Measurements from ENCODE around the gene ZFYVE1.
A peak's percentile ranks its signal among the peaks of the same experiment; 100 is the strongest.
"Not testable (repeated sequence)": the region's sequence is repeated elsewhere in the genome, so short reads cannot be mapped to it uniquely, and the experiment has no call there.

ZFYVE1 gene

DNA sequence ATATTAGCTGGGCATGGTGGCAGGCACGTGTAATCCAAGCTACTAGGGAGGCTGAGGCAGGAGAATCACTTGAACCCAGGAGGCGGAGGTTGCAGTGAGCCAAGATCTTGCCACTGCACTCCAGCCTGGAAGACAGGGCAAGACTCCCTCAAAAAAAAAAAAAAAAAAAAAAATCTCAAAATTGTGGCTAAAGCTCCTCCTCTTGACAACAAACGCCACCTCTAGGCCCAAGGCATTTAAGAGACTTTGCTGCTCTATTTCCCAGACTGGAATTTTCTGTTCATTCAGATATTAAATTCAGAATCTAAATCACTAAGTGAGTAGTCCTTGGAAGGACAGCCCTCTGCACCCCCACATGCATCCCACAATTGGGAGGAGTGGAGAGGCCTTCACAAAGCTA is 1.4 kb downstream of the ZFYVE1 start:
- TF ChIP-seq, protein P1, sequence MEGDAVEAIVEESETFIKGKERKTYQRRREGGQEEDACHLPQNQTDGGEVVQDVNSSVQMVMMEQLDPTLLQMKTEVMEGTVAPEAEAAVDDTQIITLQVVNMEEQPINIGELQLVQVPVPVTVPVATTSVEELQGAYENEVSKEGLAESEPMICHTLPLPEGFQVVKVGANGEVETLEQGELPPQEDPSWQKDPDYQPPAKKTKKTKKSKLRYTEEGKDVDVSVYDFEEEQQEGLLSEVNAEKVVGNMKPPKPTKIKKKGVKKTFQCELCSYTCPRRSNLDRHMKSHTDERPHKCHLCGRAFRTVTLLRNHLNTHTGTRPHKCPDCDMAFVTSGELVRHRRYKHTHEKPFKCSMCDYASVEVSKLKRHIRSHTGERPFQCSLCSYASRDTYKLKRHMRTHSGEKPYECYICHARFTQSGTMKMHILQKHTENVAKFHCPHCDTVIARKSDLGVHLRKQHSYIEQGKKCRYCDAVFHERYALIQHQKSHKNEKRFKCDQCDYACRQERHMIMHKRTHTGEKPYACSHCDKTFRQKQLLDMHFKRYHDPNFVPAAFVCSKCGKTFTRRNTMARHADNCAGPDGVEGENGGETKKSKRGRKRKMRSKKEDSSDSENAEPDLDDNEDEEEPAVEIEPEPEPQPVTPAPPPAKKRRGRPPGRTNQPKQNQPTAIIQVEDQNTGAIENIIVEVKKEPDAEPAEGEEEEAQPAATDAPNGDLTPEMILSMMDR (IDR thresholded peaks at IDR 0.05; ENCODE audit: extremely low read depth, insufficient read depth, missing control alignments) = no peak
- in situ Hi-C loops (cut with MboI; ENCODE audit: low pct_unique_long_range_greater_than_20kb, low sequenced_read_pairs, unreplicated experiment) = no loop called here
- DNase-seq (ENCODE audit: low spot score) = no peak

DNA sequence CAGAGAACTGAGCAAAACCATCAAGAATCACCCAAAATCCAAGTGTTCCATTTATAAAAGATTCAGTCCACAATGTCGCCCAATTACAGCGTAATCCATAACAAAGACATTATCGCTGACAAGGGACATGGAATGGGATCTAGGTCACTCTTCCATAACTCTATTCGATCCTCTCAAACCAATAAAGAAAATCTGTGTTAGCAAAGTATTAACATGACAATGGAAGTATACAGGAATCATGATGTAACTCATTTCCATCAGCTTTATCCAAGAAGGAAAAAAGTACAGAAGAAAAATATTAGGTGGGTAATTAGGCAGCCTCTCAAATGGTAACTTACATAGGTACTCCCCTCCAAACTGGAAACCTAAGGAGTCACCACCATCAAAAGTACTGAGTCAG is 4.9 kb downstream of the ZFYVE1 start:
- TF ChIP-seq, protein P1 (IDR thresholded peaks at IDR 0.05; ENCODE audit: extremely low read depth, insufficient read depth, missing control alignments) = no peak
- in situ Hi-C loops (cut with MboI; ENCODE audit: low pct_unique_long_range_greater_than_20kb, low sequenced_read_pairs, unreplicated experiment) = no loop called here
- DNase-seq (ENCODE audit: low spot score) = no peak

DNA sequence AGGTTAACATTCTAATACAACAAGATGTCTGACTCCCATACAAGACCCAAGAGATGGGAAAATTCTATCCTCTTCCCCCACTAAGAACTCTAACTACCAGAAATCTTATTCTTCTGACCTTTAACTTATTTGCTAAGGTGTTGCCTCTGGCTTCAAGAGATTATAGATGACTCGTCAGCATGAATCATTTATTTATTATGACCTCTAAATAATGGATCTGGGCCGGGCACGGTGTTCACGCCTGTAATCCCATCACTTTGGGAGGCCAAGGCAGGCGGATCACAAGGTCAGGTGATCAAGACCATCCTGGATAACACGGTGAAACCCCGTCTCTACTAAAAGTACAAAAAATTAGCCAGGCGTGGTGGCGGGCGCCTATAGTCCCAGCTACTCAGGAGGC is 10.9 kb downstream of the ZFYVE1 start:
- in situ Hi-C loops (cut with MboI; ENCODE audit: low pct_unique_long_range_greater_than_20kb, low sequenced_read_pairs, unreplicated experiment); DNase-seq (ENCODE audit: low spot score): not testable (repeated sequence)

DNA sequence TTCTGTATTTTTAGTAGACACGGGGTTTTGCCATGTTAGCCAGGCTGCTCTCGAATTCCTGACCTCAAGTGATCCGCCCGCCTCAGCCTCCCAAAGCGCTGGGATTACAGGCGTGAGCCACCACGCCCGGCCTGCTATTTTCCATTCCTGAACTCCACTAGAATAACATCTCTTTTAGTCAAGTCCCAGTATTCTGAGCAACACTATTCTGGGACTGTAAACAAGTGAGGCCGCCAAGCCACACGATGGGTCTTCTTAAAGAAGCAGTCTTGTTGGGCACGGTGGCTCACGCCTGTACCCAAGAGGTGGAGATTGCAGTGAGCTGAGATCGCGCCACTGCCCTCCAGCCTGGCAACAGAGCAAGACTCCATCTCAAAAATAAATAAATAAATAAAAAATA is 11.4 kb downstream of the ZFYVE1 start:
- in situ Hi-C loops (cut with MboI; ENCODE audit: low pct_unique_long_range_greater_than_20kb, low sequenced_read_pairs, unreplicated experiment); DNase-seq (ENCODE audit: low spot score): not testable (repeated sequence)

DNA sequence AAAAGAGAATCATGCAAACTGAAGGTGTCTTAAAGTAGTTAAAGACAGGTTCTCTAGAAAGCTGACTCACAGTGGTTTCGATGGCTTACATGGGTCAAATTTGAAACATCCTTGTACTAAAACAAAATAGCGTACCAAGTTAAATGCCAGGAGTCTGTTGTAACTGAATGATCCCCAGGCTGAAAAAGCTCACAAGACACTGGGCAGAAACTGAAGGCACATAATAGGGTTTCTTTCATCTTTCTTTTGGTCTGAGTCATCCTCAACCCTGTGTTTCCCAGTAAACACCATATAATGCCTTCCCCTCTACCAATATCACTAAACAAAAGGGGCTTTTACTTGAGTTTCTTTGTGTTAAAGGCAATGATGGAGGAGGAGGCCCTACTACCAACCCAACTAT is 12.8 kb downstream of the ZFYVE1 start:
- in situ Hi-C loops (cut with MboI; ENCODE audit: low pct_unique_long_range_greater_than_20kb, low sequenced_read_pairs, unreplicated experiment) = no loop called here
- TF ChIP-seq, protein P1 (IDR thresholded peaks at IDR 0.05; ENCODE audit: extremely low read depth, insufficient read depth, missing control alignments) = no peak
- DNase-seq (ENCODE audit: low spot score) = peak; percentile 76

DNA sequence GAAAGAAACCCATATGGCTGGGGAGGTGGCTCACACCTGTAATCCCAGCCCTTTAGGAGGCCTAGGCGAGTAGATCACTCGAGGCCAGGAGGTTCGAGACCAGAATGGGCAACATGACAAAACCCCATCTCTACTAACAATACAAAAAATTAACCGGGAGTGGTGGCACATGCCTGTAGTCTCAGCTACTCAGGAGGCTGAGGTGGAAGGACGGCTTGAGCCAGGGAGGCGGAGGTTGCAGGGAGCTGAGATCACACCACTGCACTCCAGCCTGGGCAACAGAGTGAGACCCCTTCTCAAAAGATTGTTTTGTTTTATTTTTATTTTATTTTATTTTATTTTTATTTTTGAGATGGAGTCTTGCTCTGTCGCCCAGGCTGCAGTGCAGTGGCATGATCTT is 15.7 kb downstream of the ZFYVE1 start:
- in situ Hi-C loops (cut with MboI; ENCODE audit: low pct_unique_long_range_greater_than_20kb, low sequenced_read_pairs, unreplicated experiment); DNase-seq (ENCODE audit: low spot score): not testable (repeated sequence)

DNA sequence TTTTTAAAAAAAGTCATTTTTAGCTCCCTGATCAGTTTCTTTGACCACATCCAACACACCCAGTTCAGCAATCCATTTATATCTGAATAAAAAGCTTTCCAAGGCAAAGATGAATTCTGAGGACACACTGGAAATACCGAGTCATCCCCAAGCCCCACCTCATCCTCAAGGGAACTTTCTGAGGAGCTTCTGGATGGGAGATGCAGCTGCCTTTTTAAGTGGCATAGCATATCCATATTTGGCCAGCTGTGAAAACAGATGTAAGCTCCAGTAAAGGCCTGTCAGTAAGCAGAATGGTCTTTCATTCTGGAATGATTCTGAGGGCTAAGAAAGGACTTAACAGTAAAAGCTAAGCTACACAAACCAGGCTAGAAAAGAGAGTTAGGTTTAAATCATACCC is 18.4 kb downstream of the ZFYVE1 start:
- TF ChIP-seq, protein P1 (IDR thresholded peaks at IDR 0.05; ENCODE audit: extremely low read depth, insufficient read depth, missing control alignments) = no peak
- in situ Hi-C loops (cut with MboI; ENCODE audit: low pct_unique_long_range_greater_than_20kb, low sequenced_read_pairs, unreplicated experiment) = no loop called here
- no peak for DNase-seq (ENCODE audit: low spot score)

DNA sequence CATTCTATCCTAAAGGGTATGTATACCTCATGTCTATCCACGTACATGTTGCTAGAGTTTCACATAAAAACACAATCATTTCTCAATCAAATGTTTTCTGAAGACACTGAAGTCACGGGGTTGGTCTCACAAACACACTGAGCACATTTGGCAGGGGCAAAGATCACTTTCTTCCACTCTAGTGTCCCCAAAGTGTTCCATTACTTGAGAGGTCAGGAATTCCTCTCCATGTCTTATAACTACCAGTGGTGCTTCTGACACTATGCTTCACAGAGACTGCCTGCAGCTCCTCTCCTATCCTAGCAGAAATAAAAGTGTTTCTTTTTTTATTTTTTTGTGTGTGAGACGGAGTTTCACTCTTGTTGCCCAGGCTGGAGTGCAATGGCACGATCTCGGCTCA is 19.1 kb downstream of the ZFYVE1 start:
- DNase-seq (ENCODE audit: low spot score) = no peak
- in situ Hi-C loops (cut with MboI; ENCODE audit: low pct_unique_long_range_greater_than_20kb, low sequenced_read_pairs, unreplicated experiment) = no loop called here
- TF ChIP-seq, protein P1 (IDR thresholded peaks at IDR 0.05; ENCODE audit: extremely low read depth, insufficient read depth, missing control alignments) = no peak

DNA sequence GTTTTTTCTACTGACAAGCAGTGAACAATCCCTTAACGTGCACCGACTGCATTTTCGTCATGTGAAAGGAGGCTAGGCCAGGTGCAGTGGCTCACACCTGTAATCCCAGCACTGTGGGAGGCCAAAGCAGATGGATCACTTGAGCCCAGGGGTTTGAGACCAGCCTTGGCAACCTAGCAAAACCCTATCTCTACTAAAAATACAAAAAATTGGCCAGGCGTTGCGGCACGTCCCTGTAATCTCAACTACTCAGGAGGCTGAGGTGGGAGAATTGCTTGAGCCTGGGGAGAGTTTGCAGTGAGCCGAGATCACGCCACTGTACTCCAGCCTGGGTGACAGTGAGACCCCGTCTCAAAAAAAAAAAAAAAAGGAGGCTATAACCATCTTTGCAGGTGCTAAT is 22.3 kb downstream of the ZFYVE1 start:
- in situ Hi-C loops (cut with MboI; ENCODE audit: low pct_unique_long_range_greater_than_20kb, low sequenced_read_pairs, unreplicated experiment); DNase-seq (ENCODE audit: low spot score): not testable (repeated sequence)
